Sigmoid colon (tissue), 4 donors: ENCODE results near the gene ZBTB7C.

ENCODE experiments used
- POLR2A ChIP-seq, 2 donors: fragments of 450-650 bp; IDR thresholded peaks; one replicate each; pipeline ENCODE4 v1.6.1; 2016; ENCODE audit warnings: antibody characterized with exemption in 2 of 2, mild to moderate bottlenecking in 2 of 2, moderate library complexity in 2 of 2
- POLR2AphosphoS5 ChIP-seq, 4 donors: sonication (generic); formaldehyde crosslinking; IDR thresholded peaks; one replicate each; pipeline ENCODE4 v1.6.1; 2017; ENCODE audit warnings: antibody characterized with exemption in 4 of 4
- TF ChIP-seq, protein P1 (sequence below), 4 experiments: fragments of 450-650 bp in 3 of 4; fragments of 200-600 bp in 1 of 4; IDR thresholded peaks; one replicate each; pipeline ENCODE4 v1.5.1; 2016 to 2019; ENCODE audit warnings: antibody characterized with exemption in 4 of 4, mild to moderate bottlenecking in 3 of 4, moderate library complexity in 2 of 4

DNA sequence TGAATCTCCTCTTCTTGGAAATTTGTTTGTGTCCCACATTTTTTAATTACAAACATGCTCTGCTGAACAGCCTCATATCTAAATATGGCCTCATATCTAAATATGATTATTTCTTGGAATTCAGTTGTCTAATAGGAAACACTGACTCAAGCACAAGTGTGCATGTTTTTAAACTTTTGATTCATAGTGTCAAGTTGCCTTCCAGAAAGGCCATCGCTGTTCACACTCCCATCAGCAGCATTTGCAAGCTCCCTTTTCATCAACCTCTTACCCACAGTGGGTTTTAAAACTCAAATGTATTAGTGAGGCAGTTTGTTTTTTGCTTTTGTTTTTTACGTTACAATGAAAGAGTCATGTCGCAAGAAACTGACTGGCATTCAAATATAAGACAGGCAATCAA is 413.5 kb downstream of the ZBTB7C start:
- TF ChIP-seq POLR2AphosphoS5 (IDR thresholded peaks at IDR 0.05) (no peak), POLR2A (IDR thresholded peaks at IDR 0.05) (no peak)
- TF ChIP-seq, protein P1, sequence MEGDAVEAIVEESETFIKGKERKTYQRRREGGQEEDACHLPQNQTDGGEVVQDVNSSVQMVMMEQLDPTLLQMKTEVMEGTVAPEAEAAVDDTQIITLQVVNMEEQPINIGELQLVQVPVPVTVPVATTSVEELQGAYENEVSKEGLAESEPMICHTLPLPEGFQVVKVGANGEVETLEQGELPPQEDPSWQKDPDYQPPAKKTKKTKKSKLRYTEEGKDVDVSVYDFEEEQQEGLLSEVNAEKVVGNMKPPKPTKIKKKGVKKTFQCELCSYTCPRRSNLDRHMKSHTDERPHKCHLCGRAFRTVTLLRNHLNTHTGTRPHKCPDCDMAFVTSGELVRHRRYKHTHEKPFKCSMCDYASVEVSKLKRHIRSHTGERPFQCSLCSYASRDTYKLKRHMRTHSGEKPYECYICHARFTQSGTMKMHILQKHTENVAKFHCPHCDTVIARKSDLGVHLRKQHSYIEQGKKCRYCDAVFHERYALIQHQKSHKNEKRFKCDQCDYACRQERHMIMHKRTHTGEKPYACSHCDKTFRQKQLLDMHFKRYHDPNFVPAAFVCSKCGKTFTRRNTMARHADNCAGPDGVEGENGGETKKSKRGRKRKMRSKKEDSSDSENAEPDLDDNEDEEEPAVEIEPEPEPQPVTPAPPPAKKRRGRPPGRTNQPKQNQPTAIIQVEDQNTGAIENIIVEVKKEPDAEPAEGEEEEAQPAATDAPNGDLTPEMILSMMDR (IDR thresholded peaks at IDR 0.05) = no peak
